Bone marrow (tissue), 2 donors: ENCODE data around the gene KRT4.
"Not testable (repeated sequence)": the region's sequence is repeated elsewhere in the genome, so short reads cannot be mapped to it uniquely, and the experiment has no call there.

Experiments
- DNase-seq, 2 donors: peaks; one replicate each; lab custom pipeline; 2025; lab: John Stamatoyannopoulos, UW

The KRT4 gene

GRCh38 chr12:52813885-52814709, at the start of gene KRT4:
KRT4 (minus strand) TSS chr12:52814116; CDS start chr12:52814058, 58 bp downstream.
- DNase-seq = no peak

DNA sequence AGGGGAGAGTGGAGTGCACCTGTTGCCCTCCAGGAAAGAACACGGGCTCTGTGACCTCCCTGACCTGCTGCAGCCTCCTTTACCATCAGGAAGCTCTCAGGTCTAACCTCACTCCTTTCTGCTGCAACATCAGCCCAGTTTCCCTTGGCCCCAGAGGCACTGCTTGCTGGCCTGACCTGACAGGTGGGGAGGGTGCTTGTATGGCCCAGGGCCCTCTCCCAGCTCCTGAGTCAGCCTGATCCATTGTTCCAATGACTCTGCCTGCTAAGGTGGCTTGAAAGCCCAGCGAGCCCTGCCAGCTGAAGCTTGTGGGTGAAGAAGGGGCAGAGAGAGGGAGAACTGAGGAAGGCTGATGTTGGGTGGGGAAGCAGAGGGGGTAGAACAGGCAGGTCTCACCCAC, 48.1 kb upstream of the KRT4 start:
- no peak for DNase-seq

GRCh38 chr12:52861511-52861910, 47.6 kb upstream of the KRT4 start:
- DNase-seq = no peak

GRCh38 chr12:52860102-52860823, 46.3 kb upstream of the KRT4 start:
- no peak for DNase-seq

- no peak for DNase-seq
Observed at GRCh38 chr12:52857500-52857899, 43.6 kb upstream of the KRT4 start.

GRCh38 chr12:52856787-52857186, 42.9 kb upstream of the KRT4 start:
- DNase-seq = no peak

DNA sequence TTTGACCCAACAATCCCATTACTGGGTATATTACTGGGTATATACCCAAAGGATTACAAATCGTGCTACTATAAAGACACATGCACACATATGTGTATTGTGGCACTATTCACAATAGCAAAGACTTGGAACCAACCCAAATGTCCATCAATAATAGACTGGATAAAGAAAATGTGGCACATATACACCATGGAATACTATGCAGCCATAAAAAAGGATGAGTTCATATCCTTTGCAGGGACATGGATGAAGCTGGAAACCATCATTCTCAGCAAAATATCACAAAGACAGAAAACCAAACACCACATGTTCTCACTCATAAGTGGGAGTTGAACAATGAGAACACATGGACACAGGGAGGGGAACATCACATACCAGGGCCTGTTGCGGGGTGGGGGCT, 42.2 kb upstream of the KRT4 start:
- DNase-seq = not testable (repeated sequence)

GRCh38 chr12:52851787-52852186, 37.9 kb upstream of the KRT4 start:
- no peak for DNase-seq

DNA sequence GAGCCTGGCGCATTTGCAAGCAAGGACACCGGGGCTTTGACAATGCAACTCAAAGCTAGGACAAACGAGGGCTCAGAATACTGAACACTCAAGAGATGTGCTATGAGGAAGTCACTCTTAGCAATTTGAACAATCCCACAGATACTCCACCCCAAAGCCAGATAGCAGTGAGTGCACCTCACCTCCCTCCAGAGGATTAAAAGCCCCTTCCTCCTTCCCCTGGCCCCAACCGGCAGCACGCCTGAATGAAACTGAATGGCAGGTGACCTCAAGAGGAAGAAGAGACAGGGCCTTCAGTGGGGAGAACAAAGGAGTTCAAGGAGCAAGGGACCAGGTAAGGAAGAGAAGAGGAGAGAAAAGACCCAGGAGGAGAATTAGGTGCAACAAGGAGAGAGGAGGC, 36.8 kb upstream of the KRT4 start:
- no peak for DNase-seq

DNA sequence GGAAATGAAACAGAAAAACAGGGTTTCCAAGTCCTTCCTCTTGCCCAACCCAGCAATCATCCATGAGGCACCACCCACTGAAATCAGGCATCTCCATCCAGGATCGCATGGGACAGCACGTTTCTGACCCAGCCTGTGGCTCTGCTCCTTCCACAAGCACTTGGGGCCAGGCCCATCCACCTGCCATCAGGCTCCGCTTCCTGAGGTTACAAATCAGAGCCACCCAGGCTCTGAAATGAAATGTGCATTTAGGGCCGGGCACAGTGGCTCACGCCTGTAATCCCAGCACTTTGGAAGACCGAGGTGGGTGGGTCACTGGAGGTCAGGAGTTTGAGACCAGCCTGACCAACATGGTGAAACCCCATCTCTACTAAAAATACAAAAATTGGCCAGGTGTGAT, 35.6 kb upstream of the KRT4 start:
- no peak for DNase-seq

GRCh38 chr12:52848661-52849255, 34.8 kb upstream of the KRT4 start, which contains the start of gene KRT78:
KRT78 (minus strand) TSS chr12:52848994; CDS start chr12:52848930, 64 bp downstream.
- DNase-seq = no peak

DNA sequence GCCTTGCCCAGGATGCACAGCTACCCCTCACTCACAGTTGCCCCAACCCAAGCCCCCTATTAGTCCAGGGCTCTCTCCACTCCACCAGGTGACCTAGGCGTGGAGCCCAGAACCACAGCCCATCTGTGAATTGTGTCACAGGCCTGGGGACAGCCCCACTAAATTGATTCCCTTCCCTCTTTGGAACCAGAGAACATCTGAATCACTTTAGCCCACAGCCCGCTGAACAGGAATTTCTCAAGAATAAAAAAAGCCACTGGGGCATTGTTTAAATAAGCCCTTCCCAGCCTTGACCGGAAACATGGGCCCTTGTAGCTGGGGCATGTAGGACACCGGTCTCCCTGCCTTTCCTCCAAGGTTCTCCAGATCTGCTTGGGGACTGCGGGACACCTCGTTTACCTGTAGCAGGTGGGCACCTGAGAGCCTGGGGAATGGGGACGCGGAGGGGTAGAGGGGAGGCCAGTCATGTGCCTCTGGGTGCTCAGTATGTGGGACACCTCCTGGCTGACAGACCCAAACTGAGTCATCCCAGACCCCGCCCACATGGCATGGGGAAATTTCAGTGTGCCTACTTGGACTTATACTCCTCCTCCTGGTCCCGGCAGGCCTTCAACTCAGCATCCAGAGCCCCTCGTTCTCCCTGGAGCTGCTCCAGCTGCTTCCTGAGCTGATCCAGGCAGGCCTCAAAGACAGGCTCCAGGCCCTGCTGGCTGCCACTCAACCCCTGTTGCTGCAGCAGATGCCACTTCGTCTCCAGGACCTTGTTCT, 33.6 kb upstream of the KRT4 start:
- DNase-seq = no peak

DNA sequence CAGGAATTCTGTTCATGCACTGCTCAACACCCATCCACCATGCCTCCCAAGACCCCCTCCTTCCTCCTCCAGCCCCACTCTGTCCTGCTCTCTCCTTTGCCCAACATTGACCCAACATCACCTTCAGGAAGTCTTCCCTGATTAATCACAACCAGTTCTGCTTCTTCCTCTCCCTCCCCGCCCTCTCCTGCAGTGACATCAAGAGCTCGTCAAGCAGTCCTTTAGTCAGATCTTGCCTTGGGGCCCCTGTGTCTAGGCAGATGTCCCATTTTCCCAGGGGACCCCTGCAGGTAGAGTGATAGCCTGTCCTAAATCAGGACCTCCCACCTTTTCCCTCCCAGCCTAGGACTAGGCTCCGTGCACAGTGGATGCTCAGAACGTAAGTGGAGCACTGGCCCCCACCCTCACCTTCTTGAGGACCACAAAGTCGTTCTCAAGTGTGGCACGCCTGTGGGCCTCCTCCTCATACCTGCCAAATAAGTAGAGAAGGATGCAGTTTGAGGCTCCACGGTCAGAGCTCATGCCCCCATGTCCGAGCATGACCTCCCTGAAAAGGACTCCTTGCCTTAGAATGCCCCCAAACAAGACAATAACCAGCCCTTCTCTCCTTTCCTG, 32.5 kb upstream of the KRT4 start:
- no peak for DNase-seq

GRCh38 chr12:52845946-52846345, 32.0 kb upstream of the KRT4 start:
- no peak for DNase-seq

GRCh38 chr12:52844386-52844785, 30.5 kb upstream of the KRT4 start:
- DNase-seq = no peak

DNA sequence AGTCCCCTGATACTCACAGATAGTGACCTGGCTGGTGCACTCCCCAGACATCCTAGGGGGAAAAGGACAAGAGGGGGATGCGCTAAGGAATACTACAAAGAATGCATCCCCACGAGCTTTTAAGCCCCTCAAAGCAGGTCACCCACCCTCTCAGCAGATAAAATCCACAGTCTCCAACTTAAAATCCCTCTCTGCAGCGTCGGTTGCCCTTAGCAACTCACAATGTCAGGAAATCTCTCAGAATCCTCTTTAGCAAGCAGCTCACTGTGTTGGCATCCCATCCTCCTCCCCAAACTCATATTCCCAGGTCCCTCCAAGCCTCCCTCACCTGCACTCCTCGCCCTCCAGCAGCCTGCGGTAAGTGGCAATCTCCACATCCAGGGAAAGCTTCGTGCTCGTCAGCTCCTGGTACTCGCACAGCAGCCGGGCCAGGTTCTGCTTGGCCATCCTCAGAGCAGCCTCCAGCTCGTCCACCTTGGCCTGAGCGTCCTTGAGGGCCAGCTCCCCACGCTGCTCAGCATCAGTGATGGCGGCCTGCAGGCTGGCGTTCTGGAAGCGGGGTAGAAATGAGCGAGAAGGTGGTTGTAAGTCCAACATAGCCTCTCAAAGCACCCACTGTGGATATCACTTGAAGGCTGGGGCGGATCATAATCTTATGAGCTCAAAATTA, 25.7 kb upstream of the KRT4 start:
- DNase-seq = no peak

DNA sequence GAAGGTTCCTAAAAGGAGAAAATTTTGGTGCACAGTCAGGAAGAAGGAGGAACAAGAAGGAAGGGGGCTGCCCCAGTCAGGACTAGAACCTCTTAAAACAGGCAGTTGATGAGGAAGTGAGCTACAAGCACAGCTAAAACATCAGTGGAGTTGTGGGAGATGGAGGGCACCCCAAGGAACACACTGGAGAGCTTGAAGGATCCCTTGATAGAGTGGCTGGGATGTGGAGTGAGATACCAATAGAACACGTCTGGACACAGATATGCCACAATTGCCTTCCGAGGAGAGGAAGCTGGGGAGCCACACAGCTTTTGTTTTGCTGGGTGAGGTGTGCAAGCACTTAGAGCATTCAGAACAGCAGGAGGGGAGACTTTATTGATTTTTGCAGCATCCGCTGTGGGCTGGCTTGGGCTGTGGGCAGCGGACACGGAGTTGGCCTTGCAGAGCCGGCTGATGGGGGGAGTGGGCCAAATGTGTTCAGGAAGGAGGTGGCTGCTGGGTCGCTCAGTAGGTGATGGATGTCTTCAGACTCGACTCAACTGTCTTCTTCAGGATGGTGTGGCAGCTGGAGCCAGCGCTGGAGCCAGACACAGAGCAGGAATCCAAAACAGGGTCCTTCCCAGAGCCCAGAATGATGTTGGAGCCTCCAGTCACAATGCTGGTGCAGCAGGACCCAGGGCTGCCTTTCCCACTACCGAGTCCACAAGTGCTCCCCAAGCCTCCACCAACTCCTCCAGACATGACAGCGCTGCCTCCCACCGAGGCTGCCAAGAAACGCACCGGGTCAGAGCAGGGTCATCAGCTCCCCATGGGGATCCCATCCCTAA, 24.9 kb upstream of the KRT4 start:
- DNase-seq = no peak

GRCh38 chr12:52837781-52838608, 24.1 kb upstream of the KRT4 start:
- DNase-seq = no peak

GRCh38 chr12:52837413-52837741, 23.5 kb upstream of the KRT4 start:
- DNase-seq = no peak
